NCI-H748 (cell line): ENCODE data around the gene PKN1.
A peak's percentile ranks its signal among the peaks of the same experiment; 100 is the strongest.
"Not testable (repeated sequence)": the region's sequence is repeated elsewhere in the genome, so short reads cannot be mapped to it uniquely, and the experiment has no call there.

Source experiments
- DNase-seq: peaks from one replicate; lab custom pipeline; 2025; ENCODE audit not compliant: unreplicated experiment; lab: John Stamatoyannopoulos, UW

The PKN1 gene

DNA sequence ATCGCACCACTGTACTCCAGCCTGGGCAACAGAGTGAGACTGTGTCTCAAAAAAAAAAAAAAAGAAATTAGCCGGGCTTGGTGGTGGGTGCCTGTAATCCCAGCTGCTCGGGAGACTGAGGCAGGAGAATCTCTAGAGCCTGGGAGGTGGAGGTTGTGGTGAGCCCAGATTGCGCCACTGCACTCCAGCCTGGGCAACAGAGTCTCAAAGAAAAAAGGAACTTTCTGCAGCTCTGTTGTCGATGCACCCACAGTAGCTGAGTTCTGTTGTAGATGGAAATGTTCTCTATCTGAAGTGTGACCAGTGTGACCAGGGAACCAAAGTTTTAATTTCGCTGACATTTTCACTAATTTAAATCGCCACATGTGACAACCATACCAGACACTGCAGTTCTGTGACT, 29.3 kb downstream of the PKN1 start:
- DNase-seq, result not testable (repeated sequence)

DNA sequence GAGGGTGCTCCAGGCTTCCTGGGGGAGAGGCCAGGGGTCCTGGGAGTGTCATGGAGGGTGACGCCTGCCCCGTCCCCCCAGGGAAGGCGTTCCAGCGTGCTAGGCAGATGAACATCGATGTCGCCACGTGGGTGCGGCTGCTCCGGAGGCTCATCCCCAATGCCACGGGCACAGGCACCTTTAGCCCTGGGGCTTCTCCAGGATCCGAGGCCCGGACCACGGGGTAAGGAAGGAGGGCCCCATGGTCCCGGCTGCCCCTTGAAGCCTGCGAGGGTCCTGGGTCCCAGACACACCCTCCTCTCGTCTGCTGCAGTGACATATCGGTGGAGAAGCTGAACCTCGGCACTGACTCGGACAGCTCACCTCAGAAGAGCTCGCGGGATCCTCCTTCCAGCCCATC, 30.6 kb downstream of the PKN1 start:
- DNase-seq, result no peak

DNA sequence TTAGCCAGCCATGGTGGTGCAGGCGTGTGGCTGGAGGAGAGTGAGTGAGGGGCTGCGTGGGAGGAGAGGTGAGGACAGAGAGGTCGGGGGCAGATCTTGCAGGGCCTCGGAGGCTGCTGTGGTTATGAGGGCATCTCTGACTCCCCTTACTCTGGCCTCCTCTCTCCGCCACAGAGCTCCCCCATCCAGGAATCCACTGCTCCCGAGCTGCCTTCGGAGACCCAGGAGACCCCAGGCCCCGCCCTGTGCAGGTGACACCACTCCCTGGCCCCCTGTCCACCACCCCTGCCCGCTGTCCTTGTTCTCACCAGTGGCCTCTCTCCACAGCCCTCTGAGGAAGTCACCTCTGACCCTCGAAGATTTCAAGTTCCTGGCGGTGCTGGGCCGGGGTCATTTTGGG, 34.3 kb downstream of the PKN1 start:
- DNase-seq, result no peak

DNA sequence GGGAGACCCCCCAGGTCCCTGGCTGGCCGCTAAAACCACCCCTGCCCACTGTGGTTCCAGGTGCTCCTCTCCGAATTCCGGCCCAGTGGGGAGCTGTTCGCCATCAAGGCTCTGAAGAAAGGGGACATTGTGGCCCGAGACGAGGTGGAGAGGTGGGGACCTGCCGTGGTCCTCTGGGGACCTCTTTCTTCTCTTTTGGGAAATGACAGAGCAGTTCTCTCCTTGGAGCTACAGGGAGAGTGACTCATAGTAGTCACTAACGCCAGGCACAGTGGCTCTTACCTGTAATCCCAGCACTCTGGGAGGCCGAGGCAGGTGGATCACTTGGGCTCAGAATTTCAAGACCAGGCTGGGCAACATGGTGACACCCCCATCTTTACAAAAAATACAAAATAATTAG, 34.7 kb downstream of the PKN1 start:
- DNase-seq, result no peak

GRCh38 chr19:14470031-14470876, 37.1 kb downstream of the PKN1 start:
- DNase-seq, result no peak

GRCh38 chr19:14471436-14472187, 38.5 kb downstream of the PKN1 start:
- DNase-seq, result no peak

- peak; percentile 82 for DNase-seq
Measured at GRCh38 chr19:14472202-14472938, 39.3 kb downstream of the PKN1 start.

GRCh38 chr19:14473073-14473977, 40.2 kb downstream of the PKN1 start:
- no peak for DNase-seq

DNA sequence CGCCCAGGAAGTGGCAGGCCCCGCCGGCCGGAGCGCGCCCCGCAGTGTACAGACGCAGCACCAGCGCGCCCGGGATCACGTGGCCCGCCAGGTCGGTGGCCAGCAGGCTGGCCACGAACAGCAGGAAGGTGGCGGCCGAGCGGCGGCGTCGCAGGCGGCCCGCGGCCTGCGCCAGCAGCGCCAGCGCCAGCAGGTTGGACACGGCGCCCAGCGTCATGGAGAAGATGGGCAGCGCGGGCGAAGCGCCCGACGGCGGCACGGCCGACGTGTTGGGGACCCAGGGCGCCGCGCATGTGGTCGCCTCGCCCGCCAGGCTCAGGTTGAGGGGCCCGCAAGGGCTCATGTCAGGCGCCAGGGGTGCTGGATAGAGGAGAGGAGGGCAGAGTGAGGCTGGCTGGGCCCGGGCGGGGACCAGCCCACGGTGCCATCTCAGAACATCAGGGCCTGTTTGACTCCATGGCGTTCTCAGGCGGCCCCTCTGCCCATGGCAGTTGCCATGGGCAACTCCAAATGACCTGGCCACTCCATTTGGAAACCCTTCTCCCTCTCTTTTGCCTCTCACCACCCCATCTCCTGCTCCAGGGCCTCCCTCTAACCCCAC, 41.0 kb downstream of the PKN1 start:
- no peak for DNase-seq

GRCh38 chr19:14474827-14475226, 41.7 kb downstream of the PKN1 start:
- no peak for DNase-seq

DNA sequence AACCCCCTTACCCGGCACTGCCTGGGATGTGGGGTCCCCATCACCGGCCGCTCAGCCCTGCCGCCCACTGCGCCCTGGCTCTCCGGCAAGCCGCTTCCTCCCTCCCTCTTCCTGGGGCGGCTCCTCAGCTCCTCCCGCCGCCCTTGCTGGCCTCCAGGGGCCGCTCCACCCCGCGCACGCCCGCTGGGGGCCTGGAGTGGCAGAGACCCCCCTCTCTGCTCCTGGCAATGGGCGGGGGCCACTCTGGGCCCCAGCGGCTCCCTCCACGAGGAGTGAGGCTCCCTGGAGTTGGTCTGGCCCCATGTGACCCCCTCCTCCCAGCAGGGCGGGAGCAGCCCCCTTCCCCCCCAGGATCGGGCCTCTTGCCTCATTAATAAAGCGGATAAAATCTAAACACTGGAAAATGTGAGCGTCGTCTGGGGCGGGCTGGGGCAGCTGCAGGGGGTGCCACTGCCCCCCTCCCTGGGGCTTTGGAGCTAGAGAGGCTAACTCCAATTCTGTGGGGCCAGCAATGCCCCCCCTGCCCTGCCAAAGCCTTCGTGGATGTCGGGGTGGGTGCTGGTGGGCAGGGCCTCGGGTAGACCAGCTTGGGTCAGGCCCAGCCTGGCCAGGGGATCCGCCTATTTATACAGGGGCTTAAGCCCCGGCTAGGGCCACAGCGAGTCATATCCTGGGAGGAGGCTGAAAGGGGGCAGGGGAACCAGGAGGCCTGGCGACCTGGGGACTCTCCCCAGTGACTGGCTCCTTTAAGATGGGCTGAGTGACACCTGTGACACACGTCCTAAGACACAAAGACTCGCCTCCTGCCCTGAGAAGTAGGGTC, 42.4 kb downstream of the PKN1 start, which contains the start of gene PTGER1:
Gene PTGER1 (minus strand): TSS at position 104 of the 823 bp plus-strand sequence. CDS start 1,034 bp downstream, outside the sequence.
- DNase-seq, result no peak

GRCh38 chr19:14476327-14476672, 43.2 kb downstream of the PKN1 start:
- no peak for DNase-seq

DNA sequence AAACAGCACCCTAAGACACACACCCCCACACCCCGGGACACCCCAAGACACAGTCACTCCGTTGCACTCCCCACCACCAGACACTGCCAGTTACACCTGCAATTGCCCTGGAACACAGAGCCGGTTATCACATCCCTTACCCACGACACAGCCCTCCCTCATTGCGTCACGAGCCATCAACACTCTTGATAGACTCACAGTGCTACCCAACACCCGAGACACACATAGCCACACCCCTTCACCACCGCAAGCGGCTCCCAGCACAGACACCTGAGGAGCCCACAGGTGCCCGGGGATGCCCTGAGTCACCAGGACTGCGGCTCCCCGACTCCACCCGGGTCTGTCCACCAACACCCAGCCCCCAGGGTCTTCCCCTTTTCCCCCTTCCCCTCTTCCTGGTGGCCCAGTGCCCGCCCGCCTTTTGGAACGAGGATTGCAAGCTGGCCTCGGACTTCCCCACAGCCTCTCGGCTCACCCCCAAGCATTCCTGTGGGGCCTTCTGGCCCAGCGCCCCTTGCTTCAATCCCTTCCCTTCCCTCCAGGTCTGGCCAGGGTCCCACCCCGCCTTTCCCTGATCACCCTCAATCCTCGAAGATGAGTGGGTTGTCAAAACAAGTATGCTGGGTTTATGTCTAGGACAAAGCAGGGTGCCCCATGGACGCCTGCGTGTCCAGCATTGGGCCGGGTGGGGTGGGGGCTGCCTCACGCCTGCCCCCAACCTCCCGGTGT, 43.7 kb downstream of the PKN1 start:
- DNase-seq, result peak; percentile 6

GRCh38 chr19:14477418-14478112, 44.5 kb downstream of the PKN1 start:
- DNase-seq, result no peak

GRCh38 chr19:14478113-14478545, 45.0 kb downstream of the PKN1 start:
- no peak for DNase-seq

- DNase-seq, result no peak
Measured at GRCh38 chr19:14479309-14479974, 46.3 kb downstream of the PKN1 start.

DNA sequence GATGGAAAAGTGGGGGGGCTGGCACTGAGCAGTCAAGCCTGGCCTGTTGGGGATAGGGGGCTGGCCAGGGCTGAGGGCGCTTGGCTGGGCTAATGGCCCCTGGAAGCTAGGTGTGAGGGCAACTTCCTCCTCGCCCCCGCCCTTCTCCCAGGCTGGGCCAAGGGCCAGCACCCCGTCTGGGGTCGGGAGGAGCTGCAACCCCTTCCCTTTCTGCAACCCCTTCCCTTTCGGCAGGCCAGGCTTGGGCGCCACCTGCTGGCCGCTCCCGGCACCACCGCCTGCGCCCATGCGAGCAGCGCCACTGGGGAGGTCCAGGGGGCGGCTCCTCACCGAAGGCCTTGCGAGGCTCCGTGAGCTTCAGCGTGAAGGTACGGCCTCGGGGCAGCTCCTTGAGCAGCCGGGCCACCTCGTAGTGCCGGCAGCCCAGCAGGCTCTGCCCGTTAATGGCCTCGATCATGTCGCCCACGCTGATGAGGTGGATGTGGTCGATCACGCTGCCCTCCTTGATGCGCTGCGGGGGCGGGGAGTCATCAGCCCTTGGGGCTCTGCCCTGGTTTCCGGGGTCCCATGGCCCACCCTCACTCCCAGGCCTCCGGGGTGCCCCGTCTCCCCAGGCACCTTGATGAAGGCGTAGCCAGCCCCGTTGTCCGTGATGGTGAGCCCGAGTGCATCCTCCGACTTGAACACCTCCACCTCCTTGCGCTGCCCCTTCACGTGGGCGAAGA, 47.0 kb downstream of the PKN1 start:
- peak; percentile 18 for DNase-seq
